PC-9 (cell line): ENCODE measurements around the gene HIPK4.

Experiments
- CTCF ChIP-seq: fragments of 200-600 bp; sonication (generic); conservative IDR thresholded peaks from 2 replicates; pipeline ENCODE4 v1.6.1; 2017; ENCODE audit warnings: mixed run types, antibody characterized with exemption, mild to moderate bottlenecking, moderate library complexity
- EZH2 ChIP-seq: fragments of 200-600 bp; sonication (generic); IDR thresholded peaks from 2 replicates; pipeline ENCODE4 v1.8.0; 2017; ENCODE audit warnings: antibody characterized with exemption, low read depth

GRCh38 chr19:40400559-40400958 lies 10.6 kb upstream of the HIPK4 start:
- TF ChIP-seq CTCF (no peak), EZH2 (no peak)
